ENCODE measurements around the gene AUP1.

- TF ChIP-seq EP300 (IDR thresholded peaks at IDR 0.05; ENCODE audit: low read depth) (no peak), CTCF (IDR thresholded peaks at IDR 0.05) (no peak)
Observed at GRCh38 chr2:74499267-74499939, 30.1 kb downstream of the AUP1 start, which contains the start of gene LBX2.

Data from transverse colon (tissue), 3 donors.